IMR-90 (cell line): ENCODE data around the gene PAFAH1B1. TPM values are rescaled to one million over a fixed set of nuclear protein-coding genes. Genes with fewer than 3 reads are reported as not detected.
A peak's percentile ranks its signal among the peaks of the same experiment; 100 is the strongest.

Experiments
- ATAC-seq: fragments of 200-7000 bp; cut with Tn5 transposase; 2 replicates; pipeline ENCODE4 v1.9.1; 2020; ENCODE audit warnings: low read depth, mild to moderate bottlenecking, moderate library complexity
- BruUV-seq: library from RNA; stranded (reverse); fragments of 400-500 nt; replicated peaks from 2 replicates; lab custom pipeline; 2021; lab: Mats Ljungman, UMichigan
- CTCF ChIA-PET: fragments of 300-600 bp; formaldehyde crosslinking; extraction: SDS; loops from one replicate; lab custom pipeline; 2021; ENCODE audit warnings: antibody characterized with exemption; lab: Yijun Ruan, JAX
- POLR2A ChIA-PET: fragments of 300-600 bp; sonication (Branson Sonifier 250); formaldehyde crosslinking; loops from one replicate; lab custom pipeline; 2022; ENCODE audit warnings: antibody characterized with exemption; ENCODE audit not compliant: unreplicated experiment; lab: Charles Lee
- DNase-seq: peaks from one replicate; pipeline ENCODE4 v3.0.0; 2013
- H2AFZ ChIP-seq: replicated peaks from 2 replicates; pipeline ENCODE3; 2013; ENCODE audit warnings: low read length, mild to moderate bottlenecking; ENCODE audit not compliant: poor library complexity
- H2AK5ac ChIP-seq: 2 replicates; pipeline ENCODE4 v1.6.1; 2013; ENCODE audit warnings: low read depth, low read length, inconsistent platforms
- H2AK9ac ChIP-seq: replicated peaks from 2 replicates; pipeline ENCODE3; 2013; ENCODE audit warnings: mild to moderate bottlenecking, low read depth, low read length, moderate library complexity; ENCODE audit not compliant: poor library complexity
- H2BK120ac ChIP-seq: 2 replicates; pipeline ENCODE4 v1.6.1; 2013; ENCODE audit warnings: low read depth, low read length, inconsistent platforms
- H2BK15ac ChIP-seq: 3 replicates; pipeline ENCODE4 v1.6.1; 2013; ENCODE audit warnings: low read depth, low read length, inconsistent platforms
- H2BK20ac ChIP-seq: 2 replicates; pipeline ENCODE4 v1.6.1; 2013; ENCODE audit warnings: low read depth, mild to moderate bottlenecking, inconsistent platforms, low read length, moderate library complexity
- H2BK5ac ChIP-seq: 2 replicates; pipeline ENCODE4 v1.6.1; 2013; ENCODE audit warnings: mild to moderate bottlenecking, low read depth, low read length, inconsistent platforms; ENCODE audit not compliant: poor library complexity, severe bottlenecking
- H3K14ac ChIP-seq: replicated peaks from 2 replicates; pipeline ENCODE4 v1.6.1; 2013; ENCODE audit warnings: low read depth, low read length, inconsistent platforms
- H3K18ac ChIP-seq: 2 replicates; pipeline ENCODE4 v1.6.1; 2013; ENCODE audit warnings: low read depth, low read length, control low read depth
- H3K23ac ChIP-seq: 2 replicates; pipeline ENCODE4 v1.6.1; 2013; ENCODE audit warnings: low read depth, low read length, inconsistent platforms
- H3K27ac ChIP-seq: 2 replicates; pipeline ENCODE4 v1.5.1; 2013; ENCODE audit warnings: mild to moderate bottlenecking, control low read depth, low read length; ENCODE audit not compliant: insufficient read depth
- H3K27me3 ChIP-seq: 2 replicates; pipeline ENCODE4 v1.6.1; 2013; ENCODE audit warnings: low read length; ENCODE audit not compliant: control insufficient read depth, insufficient read depth
- H3K36me3 ChIP-seq: 2 replicates; pipeline ENCODE4 v1.6.1; 2013; ENCODE audit warnings: low read length, mixed read lengths; ENCODE audit not compliant: control insufficient read depth, insufficient read depth
- H3K4ac ChIP-seq: 2 replicates; pipeline ENCODE4 v1.6.1; 2013; ENCODE audit warnings: low read depth, low read length, inconsistent platforms
- H3K4me1 ChIP-seq: 2 replicates; pipeline ENCODE4 v1.6.1; 2013; ENCODE audit warnings: low read length, mixed read lengths; ENCODE audit not compliant: control insufficient read depth, insufficient read depth
- H3K4me2 ChIP-seq: 2 replicates; pipeline ENCODE4 v1.6.1; 2013; ENCODE audit warnings: low read depth, mild to moderate bottlenecking, control low read depth, low read length, moderate library complexity
- H3K4me3 ChIP-seq: 2 replicates; pipeline ENCODE4 v1.5.1; 2013; ENCODE audit warnings: low read depth, mild to moderate bottlenecking, control low read depth, low read length, moderate library complexity; ENCODE audit not compliant: insufficient read depth
- H3K56ac ChIP-seq: 2 replicates; pipeline ENCODE4 v1.6.1; 2013; ENCODE audit warnings: low read length, inconsistent platforms; ENCODE audit not compliant: insufficient read depth; ENCODE audit errors: extremely low read depth
- H3K79me1 ChIP-seq, 2 experiments: 2 replicates each; pipeline ENCODE4 v1.6.1; 2013; ENCODE audit warnings: low read length in 2 of 2, inconsistent platforms in 1 of 2, low read depth in 1 of 2
- H3K9ac ChIP-seq: 2 replicates; pipeline ENCODE4 v1.6.1; 2013; ENCODE audit warnings: low read depth, low read length, control low read depth
- H3K9me1 ChIP-seq: 2 replicates; pipeline ENCODE4 v1.6.1; 2013; ENCODE audit warnings: low read length, inconsistent platforms; ENCODE audit not compliant: insufficient read depth
- H3K9me3 ChIP-seq: 2 replicates; pipeline ENCODE4 v1.6.1; 2013; ENCODE audit warnings: low read length; ENCODE audit not compliant: control insufficient read depth, insufficient read depth
- H4K20me1 ChIP-seq: 2 replicates; pipeline ENCODE4 v1.6.1; 2013; ENCODE audit warnings: low read length, inconsistent platforms; ENCODE audit not compliant: insufficient read depth
- H4K5ac ChIP-seq: 2 replicates; pipeline ENCODE4 v1.6.1; 2013; ENCODE audit warnings: mild to moderate bottlenecking, low read depth, low read length, control low read depth
- H4K8ac ChIP-seq, 2 experiments: 2 replicates each; pipeline ENCODE4 v1.6.1; 2013; ENCODE audit warnings: low read depth in 2 of 2, low read length in 2 of 2, control low read depth in 1 of 2, inconsistent platforms in 1 of 2
- H4K91ac ChIP-seq: 2 replicates; pipeline ENCODE4 v1.6.1; 2013; ENCODE audit warnings: low read depth, low read length, inconsistent platforms; ENCODE audit not compliant: insufficient read depth
- BHLHE40 ChIP-seq: fragments of 150-350 bp; IDR thresholded peaks from 2 replicates; pipeline ENCODE4 v1.6.1; 2016; ENCODE audit warnings: mild to moderate bottlenecking, low read depth, low read length
- CEBPB ChIP-seq: IDR thresholded peaks from 2 replicates; pipeline ENCODE4 v1.6.1; 2012; ENCODE audit warnings: low read depth, low read length, improper control_type of control experiment
- CTCF ChIP-seq: conservative IDR thresholded peaks from 2 replicates; pipeline ENCODE4 v1.5.1; 2012; ENCODE audit warnings: mild to moderate bottlenecking, low read depth, low read length, improper control_type of control experiment
- ELK1 ChIP-seq: fragments of 150-350 bp; IDR thresholded peaks from 2 replicates; pipeline ENCODE4 v1.6.1; 2016; ENCODE audit warnings: low read depth, mild to moderate bottlenecking, low read length, moderate library complexity, borderline replicate concordance
- FOS ChIP-seq: fragments of 150-350 bp; IDR thresholded peaks from 2 replicates; pipeline ENCODE4 v1.6.1; 2016; ENCODE audit warnings: low read depth, low read length
- MAZ ChIP-seq: IDR thresholded peaks from 2 replicates; pipeline ENCODE4 v1.6.1; 2012; ENCODE audit warnings: low read depth, mild to moderate bottlenecking, low read length, improper control_type of control experiment, moderate library complexity, borderline replicate concordance
- MXI1 ChIP-seq: IDR thresholded peaks from 2 replicates; pipeline ENCODE4 v1.6.1; 2012; ENCODE audit warnings: low read depth, mild to moderate bottlenecking, low read length, moderate library complexity, borderline replicate concordance
- NFE2L2 ChIP-seq: fragments of 150-350 bp; IDR thresholded peaks from 2 replicates; pipeline ENCODE4 v1.6.1; 2016; ENCODE audit warnings: low read depth, mild to moderate bottlenecking, low read length
- POLR2A ChIP-seq: IDR thresholded peaks from 2 replicates; pipeline ENCODE4 v1.6.1; 2012; ENCODE audit warnings: mild to moderate bottlenecking, low read depth, low read length
- RCOR1 ChIP-seq: IDR thresholded peaks from 2 replicates; pipeline ENCODE4 v1.6.1; 2012; ENCODE audit warnings: mild to moderate bottlenecking, low read length, improper control_type of control experiment; ENCODE audit not compliant: insufficient replicate concordance
- SMC3 ChIP-seq: fragments of 150-350 bp; IDR thresholded peaks from 2 replicates; pipeline ENCODE4 v1.6.1; 2016; ENCODE audit warnings: low read depth, mild to moderate bottlenecking, antibody characterized with exemption, low read length, moderate library complexity
- USF2 ChIP-seq: fragments of 150-350 bp; IDR thresholded peaks from 2 replicates; pipeline ENCODE4 v1.6.1; 2017; ENCODE audit warnings: mild to moderate bottlenecking, antibody characterized with exemption, low read length, low read depth
- WGBS, 2 experiments: methylation state at CpG; one replicate each; pipeline versions ENCODE4 v1.1.5 to v1.1.7; 2013; ENCODE audit warnings: missing lambda C conversion rate in 2 of 2; ENCODE audit not compliant: insufficient read length in 1 of 2; ENCODE audit errors: extremely low coverage in 2 of 2; 5-methylcytosine and 5-hydroxymethylcytosine counted together
- dilution Hi-C: fragments of 300-500 bp; cut with HindIII; formaldehyde crosslinking; loops from one replicate; pipeline ENCODE4 v1.14.3; 2018; ENCODE audit warnings: low sequenced_read_pairs; ENCODE audit not compliant: unreplicated experiment
- in situ Hi-C: fragments of 300-500 bp; cut with MboI; formaldehyde crosslinking; loops from 3 replicates; pipeline ENCODE4 v1.14.3; 2019; ENCODE audit warnings: low sequenced_read_pairs, inconsistent platforms, mixed read lengths
- intact Hi-C: fragments of 100-400 bp; cut with micrococcal nuclease; formaldehyde crosslinking; loops from 2 replicates; pipeline ENCODE4 v1.10.0; 2022
- polyA plus RNA-seq, 3 experiments: library from polyadenylated mRNA; depleted of rRNA; stranded (reverse); fragments of >200 nt; gene quantifications; 2 replicates each; pipeline ENCODE4 v1.2.3, GENCODE V29; 2012; ENCODE audit warnings: low replicate concordance in 1 of 3
- total RNA-seq: library from RNA; depleted of rRNA; stranded (reverse); fragments of >200 nt; gene quantifications from 2 replicates; pipeline ENCODE4 v1.2.3, GENCODE V29; 2012

Gene PAFAH1B1
- total and polyA plus RNA-seq, 2 of the 4 experiments (the other 2 are of a cell fraction): 64.5 to 127 TPM

GRCh38 chr17:2682176-2682938 is 88.9 kb downstream of the PAFAH1B1 start:
- Histone ChIP-seq H4K91ac (no peak overlapping the region), H3K23ac (no peak overlapping the region), H4K5ac (no peak overlapping the region), H3K4me2 (no peak overlapping the region), H3K18ac (no peak overlapping the region), H3K27ac (no peak overlapping the region), H3K9me1 (peaks cover 16% of the 10 kb centered on the region), H2BK15ac (no peak overlapping the region), H3K4me3 (no peak overlapping the region), H3K36me3 (peaks cover 30% of the 10 kb centered on the region), H3K79me1 (peaks cover 20 to 70% of the 10 kb centered on the region in 2 experiments; a peak in 3 of 4 replicates), H3K56ac (no peak overlapping the region), H4K20me1 (peaks cover 56% of the 10 kb centered on the region), H3K9ac (no peak overlapping the region), H2AK5ac (no peak overlapping the region), H3K14ac (no peak overlapping the region), H3K4me1 (peaks cover 8% of the 10 kb centered on the region), H2AK9ac (no peak overlapping the region), H3K4ac (no peak overlapping the region), H3K9me3 (no peaks in the 10 kb centered on the region), H3K27me3 (no peaks in the 10 kb centered on the region), H4K8ac (no peak overlapping the region), H2AFZ (no peak overlapping the region), H2BK120ac (no peak overlapping the region), H2BK5ac (no peak overlapping the region), H2BK20ac (no peak overlapping the region)
- DNase-seq: peak; percentile 44
- POLR2A ChIA-PET: no interaction called here
- WGBS, 2 experiments: no CpG with 5 or more reads among the region's 3 CpGs
- dilution Hi-C loops (no loop called here), intact Hi-C loops (loop anchor here (5.0 kb wide), 1 partner anchor 260 kb away; no protein-coding TSS in a partner anchor), in situ Hi-C loops (no loop called here)
- ATAC-seq: peak; percentile 3; the same call in 1 of the 2 replicates
- TF ChIP-seq CTCF (no peak), RCOR1 (no peak), CEBPB (no peak), FOS (no peak), USF2 (no peak), POLR2A (no peak), NFE2L2 (no peak), MXI1 (no peak), SMC3 (no peak), ELK1 (no peak), BHLHE40 (no peak), MAZ (no peak)
- CTCF ChIA-PET: interaction anchor here (0.6 kb wide), 1 partner anchor 1701 kb away, joined by 3 read pairs; no protein-coding TSS in a partner anchor
- TSS peak; percentile 39 for BruUV-seq
